NB4 (cell line): ENCODE results near the gene MCF2L.

ENCODE experiments used
- CTCF ChIP-seq: IDR thresholded peaks from one replicate; pipeline ENCODE4 v1.5.1; 2012; ENCODE audit warnings: low read depth, low read length
- POLR2A ChIP-seq: IDR thresholded peaks from 2 replicates; pipeline ENCODE4 v1.6.1; 2011; ENCODE audit warnings: mild to moderate bottlenecking; ENCODE audit not compliant: insufficient read length; ENCODE audit errors: extremely low read depth

GRCh38 chr13:112926993-112927392, 42.0 kb upstream of the MCF2L start:
- no peak for TF ChIP-seq CTCF
- TF ChIP-seq POLR2A, result no peak
